GM19043 (cell line): Measurements from ENCODE around the gene DNASE1L2.

Experiments used
- ATAC-seq: cut with Tn5 transposase; IDR thresholded peaks from one replicate; pipeline ENCODE4 v1.9.1; 2021; ENCODE audit warnings: low read depth; ENCODE audit not compliant: unreplicated experiment

The DNASE1L2 gene

GRCh38 chr16:2223221-2223941 lies 12.9 kb upstream of the DNASE1L2 start, which contains the start of gene E4F1:
Gene E4F1, plus strand, starts transcription at chr16:2223591. Its CDS starts 23 bp downstream, at chr16:2223614.
- ATAC-seq, result peak; percentile 94

GRCh38 chr16:2223942-2224486 lies 12.2 kb upstream of the DNASE1L2 start:
- ATAC-seq, result no peak

- no peak for ATAC-seq
Measured at GRCh38 chr16:2226245-2226793, 9.9 kb upstream of the DNASE1L2 start.

GRCh38 chr16:2226918-2227317 lies 9.3 kb upstream of the DNASE1L2 start:
- no peak for ATAC-seq

- no peak for ATAC-seq
Measured at GRCh38 chr16:2228161-2228824, 8.0 kb upstream of the DNASE1L2 start.

- no peak for ATAC-seq
Measured at GRCh38 chr16:2229091-2229490, 7.2 kb upstream of the DNASE1L2 start.

GRCh38 chr16:2229632-2230250 lies 6.5 kb upstream of the DNASE1L2 start:
- ATAC-seq, result no peak

GRCh38 chr16:2230376-2230775 lies 5.9 kb upstream of the DNASE1L2 start:
- ATAC-seq, result no peak

- no peak for ATAC-seq
Measured at GRCh38 chr16:2231016-2231931, 5.0 kb upstream of the DNASE1L2 start.

- no peak for ATAC-seq
Measured at GRCh38 chr16:2232094-2232990, 3.9 kb upstream of the DNASE1L2 start.

- no peak for ATAC-seq
Measured at GRCh38 chr16:2233046-2233775, 3.0 kb upstream of the DNASE1L2 start.

GRCh38 chr16:2233872-2234812 lies 2.1 kb upstream of the DNASE1L2 start:
- no peak for ATAC-seq

GRCh38 chr16:2234813-2235170 lies 1.5 kb upstream of the DNASE1L2 start:
- ATAC-seq, result no peak

GRCh38 chr16:2235234-2235651 lies 1.0 kb upstream of the DNASE1L2 start:
- ATAC-seq, result no peak

- no peak for ATAC-seq
Measured at GRCh38 chr16:2235695-2236336, 428 bp upstream of the DNASE1L2 start.

GRCh38 chr16:2237102-2237482 lies 848 bp downstream of the DNASE1L2 start:
- no peak for ATAC-seq
